ENCODE results near the gene NOLC1. TPM values are rescaled to one million over a fixed set of nuclear protein-coding genes. Genes with fewer than 3 reads are reported as not detected.

Gene NOLC1
- 28.9 and 77.2 TPM in 2 replicates for total RNA-seq

DNA sequence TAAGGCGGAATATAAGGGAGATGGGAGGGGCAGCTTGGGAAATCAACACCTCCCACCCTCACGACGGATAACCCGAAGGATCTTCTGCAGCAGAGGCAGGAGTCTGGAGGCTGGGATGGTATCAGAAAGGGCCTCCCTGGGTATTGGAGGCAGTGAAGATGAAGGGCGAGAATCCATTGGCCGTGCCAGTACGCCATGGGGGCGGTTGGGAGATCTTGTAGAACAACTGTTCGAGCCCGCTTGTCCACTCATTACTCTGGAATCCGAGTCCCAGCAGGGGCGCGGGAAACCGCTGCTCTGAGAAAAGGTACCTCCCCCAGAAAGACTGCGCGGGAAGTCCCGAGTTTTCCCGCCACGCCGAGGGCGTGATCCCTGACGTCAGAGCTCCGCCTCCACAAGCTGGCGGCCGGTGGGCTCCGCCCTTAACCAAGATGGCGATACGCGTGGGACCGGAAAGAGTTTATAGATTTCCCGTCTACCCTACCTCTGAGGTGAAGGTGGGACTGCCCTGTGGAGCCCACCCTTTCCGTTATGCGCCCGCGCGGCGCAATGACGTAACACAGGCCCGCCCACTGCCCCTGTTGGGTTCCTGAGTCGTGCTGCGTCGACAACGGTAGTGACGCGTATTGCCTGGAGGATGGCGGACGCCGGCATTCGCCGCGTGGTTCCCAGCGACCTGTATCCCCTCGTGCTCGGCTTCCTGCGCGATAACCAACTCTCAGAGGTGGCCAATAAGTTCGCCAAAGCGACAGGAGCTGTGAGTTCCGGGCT is at the start of gene NOLC1:
Gene NOLC1, plus strand, starts transcription at position 616 of the 771 bp plus-strand sequence. Its CDS starts 22 bp downstream, at position 638.

DNA sequence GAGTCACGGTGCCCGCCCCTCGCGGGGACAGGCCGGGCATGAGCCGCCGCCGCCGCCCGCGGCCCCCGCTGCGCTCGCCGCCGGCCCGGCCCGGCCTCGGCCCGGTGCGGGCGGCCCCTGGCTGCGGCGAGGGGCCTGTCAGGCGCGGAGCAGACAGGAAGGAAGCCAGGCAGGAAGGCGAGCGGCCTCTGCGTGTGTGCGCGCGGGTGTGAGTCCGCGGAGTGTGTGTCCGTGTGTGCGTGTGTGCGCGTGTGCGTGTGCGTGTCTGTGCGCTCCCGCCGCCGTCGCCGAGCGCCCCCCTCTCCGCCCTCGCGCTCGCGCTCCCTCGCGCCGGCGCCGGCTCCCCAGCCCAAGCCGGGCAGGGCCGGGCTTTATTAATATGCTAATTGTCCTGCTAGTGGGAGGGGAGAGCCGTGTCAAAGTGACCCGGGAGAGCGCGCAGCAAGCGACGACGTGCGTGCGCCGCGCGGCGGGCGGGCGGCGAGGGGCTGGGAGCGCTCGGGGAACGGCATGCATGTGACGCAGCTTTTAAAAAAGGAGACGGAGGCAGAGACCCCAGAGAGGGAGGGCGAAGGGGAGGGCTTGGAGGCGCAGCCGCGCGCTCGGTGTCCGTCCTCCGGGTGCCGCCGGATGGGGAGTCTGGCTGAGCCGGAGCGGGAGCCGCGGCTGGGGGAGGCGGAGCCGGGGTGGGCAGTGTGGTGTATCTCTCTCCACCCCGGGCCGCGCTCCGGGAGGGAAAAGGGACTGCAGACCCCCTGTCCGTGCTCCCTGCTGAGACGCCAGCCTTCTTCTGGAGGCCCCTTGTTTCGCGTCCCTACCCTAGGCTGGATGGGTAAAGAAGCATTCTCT is 31.8 kb upstream of the NOLC1 start, which contains the start of gene LDB1:
Gene LDB1, minus strand, starts transcription at position 227 of the 849 bp plus-strand sequence. CDS start 258 bp downstream, outside the sequence.

DNA sequence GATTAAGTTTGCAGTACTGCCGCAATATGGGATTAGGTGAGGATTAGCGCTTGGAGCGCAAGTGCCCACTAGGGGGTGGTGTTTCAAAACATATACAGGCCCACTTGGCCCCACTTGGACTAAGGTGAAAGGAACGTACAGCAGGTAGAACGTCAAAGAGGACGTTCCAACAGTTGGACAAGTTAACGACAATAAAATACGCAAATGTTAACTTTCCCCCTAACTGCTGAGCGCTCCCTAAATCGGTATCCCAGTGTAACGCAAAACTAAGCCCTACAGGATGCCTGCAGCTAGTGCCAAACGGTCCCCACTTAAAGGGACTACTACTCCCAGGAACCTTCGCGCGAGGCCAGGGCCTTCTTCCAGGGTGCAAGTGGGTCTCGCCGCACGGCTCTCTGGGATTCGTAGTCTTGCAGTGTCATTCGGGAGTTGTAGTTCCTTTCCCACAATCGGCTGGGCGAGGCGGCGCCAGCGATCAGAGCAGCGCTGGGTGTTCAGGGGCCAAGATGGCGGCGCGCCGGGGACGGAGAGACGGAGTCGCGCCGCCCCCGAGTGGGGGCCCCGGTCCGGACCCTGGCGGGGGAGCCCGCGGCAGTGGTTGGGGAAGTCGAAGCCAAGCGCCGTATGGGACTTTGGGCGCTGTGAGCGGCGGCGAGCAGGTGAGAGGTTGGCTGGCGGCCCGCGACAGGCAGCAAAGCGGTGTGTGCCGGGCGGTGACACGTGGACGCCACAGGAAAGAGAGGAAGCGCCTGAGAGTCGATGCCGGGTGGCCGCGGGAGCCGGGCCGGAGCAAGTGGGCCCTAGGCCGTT is 19.4 kb upstream of the NOLC1 start, which contains the start of gene PPRC1:
Gene PPRC1, plus strand, starts transcription at position 478 of the 810 bp plus-strand sequence. Its CDS starts 29 bp downstream, at position 507.

Other genes starting within 250 kb of the NOLC1 start
- gene ARMH3, start 96.2 kb upstream of the NOLC1 start, total RNA-seq, result 6.5 and 9.9 TPM in 2 replicates
- gene HPS6, start 87.0 kb upstream of the NOLC1 start, total RNA-seq, result 30.2 and 32.3 TPM in 2 replicates
- 31.4 and 63.0 TPM in 2 replicates for gene LDB1, start 32.0 kb upstream of the NOLC1 start, total RNA-seq
- 26.1 and 26.7 TPM in 2 replicates for gene PPRC1, start 19.3 kb upstream of the NOLC1 start, total RNA-seq
- under 0.01 and 0.33 TPM in 2 replicates for gene ELOVL3, start 73.9 kb downstream of the NOLC1 start, total RNA-seq
- gene PITX3, start 89.1 kb downstream of the NOLC1 start, total RNA-seq, result 1.1 and 1.8 TPM in 2 replicates
- 46.0 and 46.1 TPM in 2 replicates for gene GBF1, start 93.1 kb downstream of the NOLC1 start, total RNA-seq
- gene NFKB2, start 243.3 kb downstream of the NOLC1 start, total RNA-seq, result 31.7 and 37.0 TPM in 2 replicates

All from mesangial cell (primary cell).